Measurements from ENCODE around the gene RTN3.

GRCh38 chr11:63761931-63762653 is 80.8 kb downstream of the RTN3 start:
- TF ChIP-seq CTCF (IDR thresholded peaks at IDR 0.05; ENCODE audit: low read length) (no peak), EZH2 (IDR thresholded peaks at IDR 0.05; ENCODE audit: borderline replicate concordance, low read length) (no peak)
